Activated CD8-positive, alpha-beta memory T cell treated with anti-CD3 and anti-CD28 coated beads, Interleukin-2, amount 50 U/mL, for 1 hour (primary cell): Measurements from ENCODE around the gene OR7D2.
A peak's percentile ranks its signal among the peaks of the same experiment; 100 is the strongest.

ENCODE experiments used
- DNase-seq: peaks from one replicate; pipeline ENCODE4 v3.0.0-alpha.2; 2020; ENCODE audit errors: extremely low read depth

OR7D2 gene

DNA sequence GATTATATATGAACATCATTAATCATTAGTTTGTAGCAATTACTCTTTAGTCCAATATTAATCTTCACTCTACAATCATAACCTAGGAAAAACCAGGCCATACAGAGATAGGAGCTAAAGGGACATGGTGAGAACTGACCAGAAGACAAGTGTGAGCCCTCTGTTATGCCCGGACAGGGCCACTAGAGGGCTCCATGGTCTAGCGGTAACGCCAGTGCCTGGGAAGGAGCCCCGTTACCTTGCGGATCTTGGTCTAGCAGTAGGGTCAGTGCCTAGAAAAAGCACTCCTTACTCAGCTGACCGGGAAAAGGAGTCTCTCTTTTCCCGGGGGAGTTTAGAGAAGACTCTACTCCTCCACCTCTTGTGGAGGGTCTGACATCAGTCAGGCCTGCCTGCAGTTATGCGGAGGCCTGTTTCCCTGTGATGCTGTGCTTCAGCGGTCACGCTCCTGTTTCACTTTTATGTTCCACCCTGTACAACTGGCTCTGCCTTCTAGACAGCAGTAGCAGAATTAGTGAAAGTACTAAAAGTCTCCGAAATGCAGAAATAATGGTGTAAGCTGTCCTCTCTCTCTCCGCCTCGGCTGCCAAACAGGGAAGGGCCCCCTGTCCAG is 26.8 kb downstream of the OR7D2 start:
- peak; percentile 20 for DNase-seq

- no peak for DNase-seq
These were observed 40.7 kb downstream of the OR7D2 start, which contains the start of gene OR7D4 for GRCh38 chr19:9219489-9219888. TSS of gene OR7D4 (minus strand) at chr19:9219589. CDS start at chr19:9214837, 4,752 bp downstream.
